SK-N-SH (cell line): ENCODE data around the gene SCN7A. TPM values are rescaled to one million over a fixed set of nuclear protein-coding genes. Genes with fewer than 3 reads are reported as not detected.
A peak's percentile ranks its signal among the peaks of the same experiment; 100 is the strongest.

Experiments used
- CTCF ChIA-PET: fragments of 300-600, 350-600 bp; formaldehyde crosslinking; extraction: SDS; loops from one replicate; lab custom pipeline; 2021; lab: Yijun Ruan, JAX
- POLR2A ChIA-PET: fragments of 350-600 bp; sonication (Branson Sonifier 250); formaldehyde crosslinking; extraction: SDS; loops from one replicate; lab custom pipeline; 2020; ENCODE audit warnings: antibody characterized with exemption, inconsistent platforms; lab: Yijun Ruan, JAX
- DNase-seq: peaks from one replicate; pipeline ENCODE4 v3.0.0; 2012
- H2AFZ ChIP-seq: fragments of 200-600 bp; sonication (generic); 2 replicates; pipeline ENCODE4 v1.8.1; 2016; ENCODE audit warnings: antibody characterized with exemption, mild to moderate bottlenecking, low read depth
- H3F3A ChIP-seq: fragments of 200-600 bp; sonication (generic); replicated peaks from 2 replicates; pipeline ENCODE3; 2016; ENCODE audit warnings: antibody characterized with exemption, mild to moderate bottlenecking; ENCODE audit not compliant: insufficient read depth
- H3K27ac ChIP-seq, 2 experiments: fragments of 200-500 bp in 1 of 2; fragments of 200-600 bp in 1 of 2; sonication (Bioruptor generic) in 1 of 2; sonication (generic), shearing (Covaris generic) in 1 of 2; 2 replicates each; pipeline versions ENCODE4 v1.5.1 to v1.6.1; 2014 to 2016; ENCODE audit warnings: low read depth in 2 of 2, inconsistent platforms in 1 of 2, low read length in 1 of 2, mild to moderate bottlenecking in 1 of 2, mixed read lengths in 1 of 2
- H3K27me3 ChIP-seq: fragments of 200-600 bp; sonication (generic), shearing (Covaris generic); 2 replicates; pipeline ENCODE4 v1.6.1; 2016; ENCODE audit warnings: mixed run types; ENCODE audit not compliant: insufficient read depth
- H3K36me3 ChIP-seq, 2 experiments: fragments of 200-500 bp in 1 of 2; fragments of 200-600 bp in 1 of 2; sonication (Bioruptor generic) in 1 of 2; sonication (generic) in 1 of 2; replicated peaks in 1 of 2; 2 replicates each; pipeline versions ENCODE3 to v1.5.1; 2014 to 2016; ENCODE audit warnings: low read length in 1 of 2, mild to moderate bottlenecking in 1 of 2; ENCODE audit not compliant: insufficient read depth in 2 of 2, control insufficient read depth in 1 of 2
- H3K4me1 ChIP-seq, 2 experiments: fragments of 200-500 bp in 1 of 2; fragments of 200-600 bp in 1 of 2; sonication (Bioruptor generic) in 1 of 2; sonication (generic), shearing (Covaris generic) in 1 of 2; 2 replicates each; pipeline versions ENCODE4 v1.5.1 to v1.6.1; 2014 to 2016; ENCODE audit warnings: low read depth in 1 of 2, low read length in 1 of 2, mixed run types in 1 of 2; ENCODE audit not compliant: insufficient read depth in 2 of 2, control insufficient read depth in 1 of 2
- H3K4me2 ChIP-seq: fragments of 200-600 bp; sonication (generic), shearing (Covaris generic); 2 replicates; pipeline ENCODE4 v1.6.1; 2017; ENCODE audit warnings: mixed run types
- H3K4me3 ChIP-seq, 2 experiments: fragments of 200-500 bp in 1 of 2; fragments of 200-600 bp in 1 of 2; sonication (Bioruptor generic) in 1 of 2; sonication (generic), shearing (Covaris generic) in 1 of 2; 2 replicates each; pipeline versions ENCODE4 v1.5.1 to v1.8.1; 2014 to 2016; ENCODE audit warnings: low read depth in 2 of 2, inconsistent platforms in 1 of 2, low read length in 1 of 2, mild to moderate bottlenecking in 1 of 2, mixed read lengths in 1 of 2, moderate library complexity in 1 of 2
- H3K79me2 ChIP-seq: fragments of 200-600 bp; sonication (generic); 2 replicates; pipeline ENCODE4 v1.8.1; 2017; ENCODE audit warnings: mild to moderate bottlenecking; ENCODE audit not compliant: insufficient read depth
- H3K9ac ChIP-seq: fragments of 200-600 bp; sonication (generic); 2 replicates; pipeline ENCODE4 v1.6.1; 2017; ENCODE audit warnings: mixed run types
- H3K9me2 ChIP-seq: fragments of 200-600 bp; sonication (generic); 2 replicates; pipeline ENCODE4 v1.6.1; 2017; ENCODE audit warnings: mixed run types
- H3K9me3 ChIP-seq: fragments of 200-600 bp; sonication (generic); 2 replicates; pipeline ENCODE4 v1.6.1; 2017; ENCODE audit warnings: mixed run types, mild to moderate bottlenecking, moderate library complexity
- H4K20me1 ChIP-seq: fragments of 200-600 bp; sonication (generic); 2 replicates; pipeline ENCODE4 v1.6.1; 2017; ENCODE audit warnings: mild to moderate bottlenecking, mixed run types; ENCODE audit not compliant: insufficient read depth
- EZH2phosphoT487 ChIP-seq: fragments of 200-600 bp; sonication (generic); IDR thresholded peaks from 2 replicates; pipeline ENCODE4 v1.6.1; 2017; ENCODE audit warnings: low read depth, mixed run types, mild to moderate bottlenecking, antibody characterized with exemption, moderate library complexity, borderline replicate concordance
- FOSL2 ChIP-seq: IDR thresholded peaks from 2 replicates; pipeline ENCODE4 v1.4.0; 2012; ENCODE audit warnings: low read depth, mild to moderate bottlenecking, moderate library complexity, borderline replicate concordance
- FOXM1 ChIP-seq: IDR thresholded peaks from 2 replicates; pipeline ENCODE4 v1.4.0; 2012; ENCODE audit warnings: low read depth, mild to moderate bottlenecking
- GABPA ChIP-seq: IDR thresholded peaks from 2 replicates; pipeline ENCODE4 v1.4.0; 2012; ENCODE audit warnings: low read depth, mild to moderate bottlenecking
- GATA2 ChIP-seq: sonication (generic); formaldehyde crosslinking; IDR thresholded peaks from 2 replicates; pipeline ENCODE4 v1.5.0; 2020; ENCODE audit warnings: mild to moderate bottlenecking, missing genetic modification reagents
- MAX ChIP-seq: IDR thresholded peaks from 2 replicates; pipeline ENCODE4 v1.4.0; 2012; ENCODE audit warnings: low read depth
- MEF2A ChIP-seq: IDR thresholded peaks from 2 replicates; pipeline ENCODE4 v1.4.0; 2012; ENCODE audit warnings: low read depth, borderline replicate concordance
- MXI1 ChIP-seq: IDR thresholded peaks from 2 replicates; pipeline ENCODE4 v1.6.1; 2012; ENCODE audit warnings: mild to moderate bottlenecking, low read depth, low read length, improper control_type of control experiment
- NFIC ChIP-seq: IDR thresholded peaks from 2 replicates; pipeline ENCODE4 v1.4.0; 2012; ENCODE audit warnings: borderline replicate concordance
- POLR2AphosphoS5 ChIP-seq: IDR thresholded peaks from 2 replicates; pipeline ENCODE4 v1.6.1; 2012; ENCODE audit warnings: low read depth, low read length
- RAD21 ChIP-seq: IDR thresholded peaks from 2 replicates; pipeline ENCODE4 v1.6.1; 2012; ENCODE audit warnings: mild to moderate bottlenecking, low read length
- SIN3A ChIP-seq: IDR thresholded peaks from 2 replicates; pipeline ENCODE4 v1.6.1; 2012; ENCODE audit warnings: low read depth, mild to moderate bottlenecking, low read length, moderate library complexity, borderline replicate concordance
- TCF12 ChIP-seq: IDR thresholded peaks from 2 replicates; pipeline ENCODE4 v1.4.0; 2012
- TEAD4 ChIP-seq: IDR thresholded peaks from 2 replicates; pipeline ENCODE4 v1.4.0; 2012; ENCODE audit warnings: mild to moderate bottlenecking, borderline replicate concordance; ENCODE audit not compliant: insufficient read depth
- YY1 ChIP-seq: IDR thresholded peaks from 2 replicates; pipeline ENCODE4 v1.4.0; 2012; ENCODE audit warnings: low read depth, mild to moderate bottlenecking
- WGBS: methylation state at CpG from one replicate; pipeline ENCODE4 v1.1.6; 2017; ENCODE audit warnings: low lambda C conversion rate; 5-methylcytosine and 5-hydroxymethylcytosine counted together
- polyA plus RNA-seq, 3 experiments: library from polyadenylated mRNA; depleted of rRNA; stranded (reverse); fragments of >200 nt; gene quantifications; 2 replicates each; pipeline ENCODE4 v1.2.3, GENCODE V29; 2012
- TF ChIP-seq, protein P1 (sequence below): fragments of 150-350 bp; IDR thresholded peaks from 2 replicates; pipeline ENCODE4 v1.6.1; 2016; ENCODE audit warnings: mild to moderate bottlenecking, low read depth, low read length
- TF ChIP-seq, protein P2 (sequence below): IDR thresholded peaks from 2 replicates; pipeline ENCODE4 v1.6.1; 2012; ENCODE audit warnings: mild to moderate bottlenecking, low read depth, low read length, moderate library complexity

Gene SCN7A
- polyA plus RNA-seq, 1 of the 3 experiments (the other 2 are of a cell fraction), result 0.02 TPM

DNA sequence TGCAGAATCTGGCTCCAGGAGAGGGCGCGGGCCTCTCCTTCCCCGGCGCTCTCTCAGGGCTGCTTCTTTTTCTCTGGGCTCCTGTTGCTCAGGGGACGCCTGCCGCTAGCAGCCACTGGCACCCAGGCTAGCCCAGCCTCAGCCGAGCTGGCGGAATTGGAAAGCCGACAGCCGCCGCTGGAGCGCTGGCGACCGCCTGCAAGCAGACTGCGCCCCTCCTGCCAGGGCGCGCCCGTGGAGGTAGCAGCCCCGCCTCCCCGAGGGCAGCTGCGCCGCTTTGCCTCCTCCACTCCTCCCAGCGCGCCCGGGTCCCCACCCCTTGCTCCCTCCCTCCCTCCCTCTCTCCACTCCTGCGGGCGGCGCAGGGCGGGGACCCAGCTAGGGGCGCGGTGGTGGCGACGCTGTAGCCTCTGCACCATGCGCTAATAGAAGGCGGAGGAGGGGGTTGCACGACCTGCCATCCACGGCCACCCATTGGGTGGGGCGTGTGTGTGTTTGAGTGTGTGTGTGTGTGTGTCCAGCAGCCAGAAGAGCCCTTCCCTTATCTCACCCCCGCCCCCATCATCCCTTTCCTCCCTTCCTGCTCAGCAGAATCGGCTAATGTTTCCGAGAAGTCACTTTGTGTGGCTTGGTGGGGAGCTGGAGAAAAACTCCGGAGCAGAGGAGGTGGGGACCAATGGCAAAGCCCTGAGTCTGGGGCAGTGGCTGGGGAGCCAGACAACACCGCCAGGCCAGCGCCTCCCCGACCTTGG is 118.1 kb downstream of the SCN7A start, which contains the start of gene SCN9A (continued):
- TF ChIP-seq GABPA (no peak), EZH2phosphoT487 (no peak), YY1 (no peak), GATA2 (peak; percentile 35), NFIC (no peak), FOSL2 (no peak), RAD21 (no peak; the same call in 1 of the 2 replicates), TCF12 (peak; percentile 24; the same call in 1 of the 2 replicates), TEAD4 (no peak), POLR2AphosphoS5 (peak; percentile 61; the same call in 1 of the 2 replicates), MEF2A (no peak)
- TF ChIP-seq, protein P1, sequence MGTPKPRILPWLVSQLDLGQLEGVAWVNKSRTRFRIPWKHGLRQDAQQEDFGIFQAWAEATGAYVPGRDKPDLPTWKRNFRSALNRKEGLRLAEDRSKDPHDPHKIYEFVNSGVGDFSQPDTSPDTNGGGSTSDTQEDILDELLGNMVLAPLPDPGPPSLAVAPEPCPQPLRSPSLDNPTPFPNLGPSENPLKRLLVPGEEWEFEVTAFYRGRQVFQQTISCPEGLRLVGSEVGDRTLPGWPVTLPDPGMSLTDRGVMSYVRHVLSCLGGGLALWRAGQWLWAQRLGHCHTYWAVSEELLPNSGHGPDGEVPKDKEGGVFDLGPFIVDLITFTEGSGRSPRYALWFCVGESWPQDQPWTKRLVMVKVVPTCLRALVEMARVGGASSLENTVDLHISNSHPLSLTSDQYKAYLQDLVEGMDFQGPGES, result no peak
- TF ChIP-seq, all 33 proteins: peak for 12

DNA sequence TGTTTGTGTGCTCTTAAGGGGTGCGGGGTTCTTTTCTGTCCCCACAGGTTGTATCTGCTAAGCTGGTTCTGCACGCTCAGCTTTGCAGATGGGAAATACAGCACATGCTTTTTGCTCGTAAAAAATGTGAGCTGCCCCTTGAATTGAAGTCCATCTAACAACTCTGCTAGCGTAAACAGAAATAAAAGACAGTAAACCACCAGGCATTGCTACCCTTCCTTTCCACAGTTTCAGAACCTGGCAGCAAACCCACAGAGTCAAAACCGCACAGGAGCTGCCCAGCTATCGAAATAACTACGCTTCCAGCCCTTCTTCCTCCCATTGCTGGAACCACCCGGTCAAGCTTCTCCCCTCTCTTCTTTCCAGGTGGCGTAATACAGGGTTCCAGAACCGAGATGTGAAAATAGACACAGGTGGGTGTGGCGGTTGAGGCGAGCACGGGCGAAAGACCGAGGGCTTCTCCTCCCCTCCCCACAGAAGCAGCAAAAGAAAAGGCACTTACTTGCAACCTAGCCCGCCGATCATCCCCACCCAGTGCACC is 118.8 kb downstream of the SCN7A start:
- POLR2A ChIA-PET, result interaction anchor here (1.0 to 1.2 kb wide), 2 partner anchors 14 to 30 kb away, joined by 3 to 4 read pairs; no protein-coding TSS in a partner anchor
- CTCF ChIA-PET, result interaction anchor here (0.6 to 4.0 kb wide), 13 partner anchors 10 to 1745 kb away, joined by 3 to 28 read pairs (median 3); no protein-coding TSS in a partner anchor

More for the DNA sequence above, 118.8 kb downstream of the SCN7A start:
- peaks cover 4 to 5% of the 10 kb centered on the region in 2 experiments; a peak in 2 of 4 replicates for H3K4me1 ChIP-seq
- no peaks in the 10 kb centered on the region for H3F3A ChIP-seq
- peak; percentile 42 for DNase-seq
- peak overlapping the region; percentile 69 to 91; a peak in 3 of 4 replicates for H3K27ac ChIP-seq
- no peaks in the 10 kb centered on the region for H3K27me3 ChIP-seq
- peak overlapping the region; percentile 89 for H2AFZ ChIP-seq
- H3K4me3 ChIP-seq, result peak overlapping the region; percentile 70 to 87
- peak overlapping the region; percentile 90 for H3K4me2 ChIP-seq
- H3K9me2 ChIP-seq, result no peaks in the 10 kb centered on the region
- 0 out of 2 replicates have a peak, but pooled peaks have one; percentile 44 for TF ChIP-seq MAX
- no peak for TF ChIP-seq FOXM1
- TF ChIP-seq NFIC, result 0 out of 2 replicates have a peak, but pooled peaks have one; percentile 4
- TF ChIP-seq, protein P2, sequence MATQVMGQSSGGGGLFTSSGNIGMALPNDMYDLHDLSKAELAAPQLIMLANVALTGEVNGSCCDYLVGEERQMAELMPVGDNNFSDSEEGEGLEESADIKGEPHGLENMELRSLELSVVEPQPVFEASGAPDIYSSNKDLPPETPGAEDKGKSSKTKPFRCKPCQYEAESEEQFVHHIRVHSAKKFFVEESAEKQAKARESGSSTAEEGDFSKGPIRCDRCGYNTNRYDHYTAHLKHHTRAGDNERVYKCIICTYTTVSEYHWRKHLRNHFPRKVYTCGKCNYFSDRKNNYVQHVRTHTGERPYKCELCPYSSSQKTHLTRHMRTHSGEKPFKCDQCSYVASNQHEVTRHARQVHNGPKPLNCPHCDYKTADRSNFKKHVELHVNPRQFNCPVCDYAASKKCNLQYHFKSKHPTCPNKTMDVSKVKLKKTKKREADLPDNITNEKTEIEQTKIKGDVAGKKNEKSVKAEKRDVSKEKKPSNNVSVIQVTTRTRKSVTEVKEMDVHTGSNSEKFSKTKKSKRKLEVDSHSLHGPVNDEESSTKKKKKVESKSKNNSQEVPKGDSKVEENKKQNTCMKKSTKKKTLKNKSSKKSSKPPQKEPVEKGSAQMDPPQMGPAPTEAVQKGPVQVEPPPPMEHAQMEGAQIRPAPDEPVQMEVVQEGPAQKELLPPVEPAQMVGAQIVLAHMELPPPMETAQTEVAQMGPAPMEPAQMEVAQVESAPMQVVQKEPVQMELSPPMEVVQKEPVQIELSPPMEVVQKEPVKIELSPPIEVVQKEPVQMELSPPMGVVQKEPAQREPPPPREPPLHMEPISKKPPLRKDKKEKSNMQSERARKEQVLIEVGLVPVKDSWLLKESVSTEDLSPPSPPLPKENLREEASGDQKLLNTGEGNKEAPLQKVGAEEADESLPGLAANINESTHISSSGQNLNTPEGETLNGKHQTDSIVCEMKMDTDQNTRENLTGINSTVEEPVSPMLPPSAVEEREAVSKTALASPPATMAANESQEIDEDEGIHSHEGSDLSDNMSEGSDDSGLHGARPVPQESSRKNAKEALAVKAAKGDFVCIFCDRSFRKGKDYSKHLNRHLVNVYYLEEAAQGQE, result no peak
- no peak for TF ChIP-seq GABPA
- peak; percentile 32; the same call in 1 of the 2 replicates for TF ChIP-seq MXI1
- no peak; the same call in 1 of the 2 replicates for TF ChIP-seq SIN3A
- no peaks in the 10 kb centered on the region for H4K20me1 ChIP-seq
- peaks cover 33% of the 10 kb centered on the region for H3K79me2 ChIP-seq
- H3K9ac ChIP-seq, result peak overlapping the region; percentile 75
- no peaks in the 10 kb centered on the region for H3K36me3 ChIP-seq
- under 1% methylated on average over 10 of the region's 17 CpGs for WGBS
- no peaks in the 10 kb centered on the region for H3K9me3 ChIP-seq
